IPS-18a (cell line): ENCODE measurements around the gene TRIP4.
"Not testable (repeated sequence)": the region's sequence is repeated elsewhere in the genome, so short reads cannot be mapped to it uniquely, and the experiment has no call there.

Experiments used
- H3K27ac ChIP-seq: one replicate; pipeline ENCODE4 v1.5.1; 2013; ENCODE audit warnings: low read length
- H3K27me3 ChIP-seq: one replicate; pipeline ENCODE4 v1.6.1; 2013; ENCODE audit warnings: mild to moderate bottlenecking, low read length; ENCODE audit not compliant: control insufficient read depth, insufficient read depth
- H3K36me3 ChIP-seq: one replicate; pipeline ENCODE4 v1.6.1; 2013; ENCODE audit warnings: low read depth, low read length; ENCODE audit not compliant: control insufficient read depth
- H3K4me1 ChIP-seq: one replicate; pipeline ENCODE4 v1.6.1; 2013; ENCODE audit warnings: low read depth, low read length; ENCODE audit not compliant: control insufficient read depth
- H3K4me3 ChIP-seq: one replicate; pipeline ENCODE4 v1.5.1; 2013; ENCODE audit warnings: low read length
- H3K9ac ChIP-seq: one replicate; pipeline ENCODE4 v1.6.1; 2013; ENCODE audit warnings: mild to moderate bottlenecking, low read length, moderate library complexity
- H3K9me3 ChIP-seq: one replicate; pipeline ENCODE4 v1.6.1; 2013; ENCODE audit warnings: low read depth, low read length; ENCODE audit not compliant: control insufficient read depth

Gene TRIP4

DNA sequence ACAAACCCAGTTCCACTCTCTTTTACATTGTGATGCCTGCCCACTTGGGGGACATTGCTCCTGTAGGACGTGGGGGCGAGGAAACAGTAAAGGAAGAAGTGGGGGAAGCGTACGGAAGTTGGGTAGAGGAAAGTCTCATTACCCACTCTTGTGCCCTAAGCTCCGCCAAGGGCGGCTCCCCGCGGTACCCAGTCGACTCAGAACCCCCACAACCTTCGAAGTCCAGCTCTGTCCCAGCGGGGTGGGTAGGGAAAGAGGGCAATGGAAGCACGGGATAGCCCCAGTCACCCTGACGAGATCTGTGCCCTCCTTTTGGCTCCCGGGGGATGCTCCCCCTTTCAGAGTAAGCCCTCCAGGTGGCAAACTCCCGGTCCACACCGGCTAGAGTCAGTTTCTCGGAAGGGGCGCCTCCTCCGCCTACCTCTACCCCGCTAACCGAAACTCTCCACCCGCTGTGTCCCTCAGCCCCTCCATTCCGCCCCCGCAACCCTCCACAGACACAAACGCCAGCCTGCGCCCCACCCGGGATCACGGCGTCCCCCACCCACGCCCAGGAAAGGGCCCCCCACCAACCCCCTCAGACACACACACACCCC is 32.2 kb upstream of the TRIP4 start:
- Histone ChIP-seq H3K27ac (peak overlapping the region; percentile 31), H3K27me3 (no peaks in the 10 kb centered on the region), H3K4me3 (peak overlapping the region; percentile 95), H3K36me3 (no peaks in the 10 kb centered on the region), H3K9me3 (no peaks in the 10 kb centered on the region), H3K4me1 (peaks cover 9% of the 10 kb centered on the region), H3K9ac (peak overlapping the region; percentile 87)

DNA sequence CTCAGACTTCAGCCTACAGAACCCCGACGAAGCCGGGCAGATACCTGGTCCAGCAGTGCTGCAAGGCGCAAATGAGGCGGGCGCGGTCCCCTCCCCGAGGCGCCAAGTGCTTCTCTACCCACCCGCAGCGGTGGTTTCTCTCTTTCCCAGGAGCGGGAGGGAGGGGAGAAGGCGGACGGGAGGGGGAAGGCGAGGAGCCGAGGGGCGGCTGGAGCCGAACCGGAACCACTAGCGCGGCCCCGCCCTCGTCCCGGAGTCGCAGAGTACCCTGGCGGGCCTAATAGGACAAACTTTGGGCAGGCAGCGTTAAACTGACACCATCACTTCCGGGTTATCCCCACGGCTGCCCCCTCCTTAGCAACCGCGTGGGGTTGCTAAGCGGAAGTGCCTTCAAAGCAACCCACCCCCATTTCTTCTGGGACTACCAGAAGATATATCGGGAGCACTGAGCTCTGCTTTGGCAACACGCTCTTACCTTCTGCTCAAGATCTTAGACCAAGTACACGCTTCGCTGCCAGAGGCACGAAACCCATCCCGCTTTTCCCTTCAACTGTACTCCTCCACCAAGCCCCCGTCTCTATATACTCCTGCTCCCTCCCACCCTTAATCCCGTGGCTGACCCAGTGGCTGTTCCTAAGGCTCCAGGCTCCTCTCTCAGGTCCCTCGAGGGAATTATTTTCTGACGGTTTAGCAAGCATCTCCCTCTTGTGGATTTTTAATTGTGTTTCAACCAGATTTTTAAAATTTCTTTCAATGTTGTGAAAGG is 31.5 kb upstream of the TRIP4 start, which contains the start of gene CSNK1G1:
TSS of gene CSNK1G1 (minus strand) at position 230 of the 766 bp plus-strand sequence. CDS start 55,674 bp downstream, outside the sequence.
- no peaks in the 10 kb centered on the region for H3K27me3 ChIP-seq
- H3K27ac ChIP-seq = peak within 1 kb of the TSS; percentile 31
- H3K4me1 ChIP-seq = peaks cover 9% of the 10 kb centered on the region
- H3K4me3 ChIP-seq = peak within 1 kb of the TSS; percentile 95
- peak within 1 kb of the TSS; percentile 87 for H3K9ac ChIP-seq
- H3K36me3 ChIP-seq = no peaks in the 10 kb centered on the region
- no peaks in the 10 kb centered on the region for H3K9me3 ChIP-seq

- H3K4me1 ChIP-seq = peaks cover 9% of the 10 kb centered on the region
- no peaks in the 10 kb centered on the region for H3K36me3 ChIP-seq
- H3K4me3 ChIP-seq = peak overlapping the region; percentile 95
- H3K27me3 ChIP-seq = no peaks in the 10 kb centered on the region
- no peaks in the 10 kb centered on the region for H3K9me3 ChIP-seq
- peak overlapping the region; percentile 19 for H3K9ac ChIP-seq
- no peak overlapping the region for H3K27ac ChIP-seq
These were observed 31.0 kb upstream of the TRIP4 start for GRCh38 chr15:64356710-64357040.

GRCh38 chr15:64361259-64361658 is 26.4 kb upstream of the TRIP4 start:
- Histone ChIP-seq H3K9ac (no peak overlapping the region), H3K27me3 (no peaks in the 10 kb centered on the region), H3K4me3 (no peak overlapping the region), H3K4me1 (peaks cover 4% of the 10 kb centered on the region), H3K9me3 (no peaks in the 10 kb centered on the region), H3K27ac (no peak overlapping the region), H3K36me3 (peaks cover 15% of the 10 kb centered on the region)

- H3K9ac ChIP-seq = no peak overlapping the region
- H3K36me3 ChIP-seq = peaks cover 26% of the 10 kb centered on the region
These were observed 18.5 kb upstream of the TRIP4 start for GRCh38 chr15:64369078-64369607.

GRCh38 chr15:64371383-64371782 is 16.3 kb upstream of the TRIP4 start:
- not testable (repeated sequence) for H3K27ac ChIP-seq, H3K9ac ChIP-seq, H3K27me3 ChIP-seq, H3K9me3 ChIP-seq, H3K4me1 ChIP-seq, H3K4me3 ChIP-seq
- peaks cover 33% of the 10 kb centered on the region for H3K36me3 ChIP-seq

More at GRCh38 chr15:64369078-64369607, 18.5 kb upstream of the TRIP4 start:
- Histone ChIP-seq H3K4me3 (no peak overlapping the region), H3K4me1 (no peaks in the 10 kb centered on the region), H3K27me3 (no peaks in the 10 kb centered on the region), H3K27ac (no peak overlapping the region), H3K9me3 (no peaks in the 10 kb centered on the region)

DNA sequence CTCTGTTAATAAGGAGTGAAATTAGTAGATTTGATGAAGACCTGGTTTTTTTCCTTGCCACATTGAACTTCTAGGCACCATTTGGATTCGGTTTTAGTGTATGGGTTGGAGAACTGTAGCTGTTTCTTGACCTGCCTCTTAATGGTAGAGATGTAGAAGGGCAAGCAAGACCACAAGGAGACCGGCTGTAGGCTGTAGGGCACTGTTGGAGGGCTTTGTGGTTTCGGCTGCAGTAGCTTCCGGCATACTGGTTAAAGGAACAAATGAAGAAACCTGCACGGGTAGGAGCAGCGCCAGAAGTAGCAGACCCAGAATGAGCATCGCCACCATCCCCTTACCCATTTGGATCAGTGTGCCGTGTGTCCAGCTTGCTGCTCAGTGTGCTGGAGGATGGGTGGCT is 14.3 kb upstream of the TRIP4 start:
- Histone ChIP-seq H3K9ac (no peak overlapping the region), H3K36me3 (peaks cover 39% of the 10 kb centered on the region), H3K4me3 (no peak overlapping the region), H3K27me3 (no peaks in the 10 kb centered on the region), H3K27ac (no peak overlapping the region), H3K4me1 (no peaks in the 10 kb centered on the region), H3K9me3 (no peaks in the 10 kb centered on the region)

DNA sequence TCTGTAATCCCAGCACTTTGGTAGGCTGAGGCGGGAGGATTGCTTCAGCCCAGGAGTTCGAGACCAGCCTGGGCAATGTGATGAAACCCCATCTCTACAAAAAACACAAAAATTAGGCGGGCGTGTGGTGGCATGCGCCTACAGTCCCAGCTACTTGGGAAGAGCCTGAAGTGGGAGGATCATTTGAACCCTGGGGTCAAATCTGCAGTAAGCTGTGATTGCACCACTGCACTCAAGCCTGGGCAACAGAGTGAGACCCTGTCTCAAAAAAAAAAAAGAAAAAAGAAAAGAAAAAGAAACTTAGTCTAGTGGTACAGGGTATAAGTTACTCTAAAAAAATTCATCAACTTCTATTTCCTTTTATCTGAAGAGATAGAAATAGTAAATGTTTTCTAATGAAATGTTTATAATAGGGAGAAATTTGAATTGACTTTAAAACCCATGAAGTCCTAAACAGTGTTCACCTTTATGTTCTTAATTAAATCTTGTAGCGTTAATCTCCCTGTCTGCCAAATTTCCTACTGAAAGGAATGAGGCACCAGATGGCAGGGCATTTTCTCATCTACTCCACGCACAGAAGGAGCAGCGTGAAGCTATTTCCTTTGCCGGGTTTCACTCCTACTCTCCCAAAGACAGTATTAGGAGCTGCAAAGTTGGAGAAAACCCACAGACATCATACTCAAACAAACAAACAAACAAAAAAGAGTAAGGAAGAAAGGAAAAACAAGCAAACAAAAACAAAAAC is 8.2 kb upstream of the TRIP4 start:
- H3K36me3 ChIP-seq = peaks cover 23% of the 10 kb centered on the region
- H3K27ac ChIP-seq = no peak overlapping the region
- no peaks in the 10 kb centered on the region for H3K9me3 ChIP-seq
- H3K27me3 ChIP-seq = no peaks in the 10 kb centered on the region
- H3K4me1 ChIP-seq = peaks cover 8% of the 10 kb centered on the region
- peak overlapping the region; percentile 80 for H3K4me3 ChIP-seq
- no peak overlapping the region for H3K9ac ChIP-seq

- H3K9me3 ChIP-seq, H3K4me1 ChIP-seq, H3K27me3 ChIP-seq, H3K27ac ChIP-seq: not testable (repeated sequence)
- Histone ChIP-seq H3K36me3 (peaks cover 15% of the 10 kb centered on the region), H3K9ac (peak overlapping the region; percentile 84), H3K4me3 (peak overlapping the region; percentile 80)
These were observed 7.3 kb upstream of the TRIP4 start for GRCh38 chr15:64380130-64380870.

- peak within 1 kb of the TSS; percentile 84 for H3K9ac ChIP-seq
These were observed 6.5 kb upstream of the TRIP4 start, which contains the start of gene PCLAF for GRCh38 chr15:64381000-64381751. Gene PCLAF, minus strand, starts transcription at chr15:64381441. Its CDS starts 70 bp downstream, at chr15:64381371.

More at GRCh38 chr15:64381000-64381751, 6.5 kb upstream of the TRIP4 start, which contains the start of gene PCLAF:
- Histone ChIP-seq H3K4me1 (peaks cover 8% of the 10 kb centered on the region), H3K27ac (peak within 1 kb of the TSS; percentile 6), H3K9me3 (no peaks in the 10 kb centered on the region), H3K27me3 (no peaks in the 10 kb centered on the region), H3K36me3 (peaks cover 7% of the 10 kb centered on the region), H3K4me3 (peak within 1 kb of the TSS; percentile 80)
